H1 (cell line): ENCODE results near the gene RNF26. TPM values are rescaled to one million over a fixed set of nuclear protein-coding genes. Genes with fewer than 3 reads are reported as not detected.

ENCODE experiments used
- SIN3A ChIP-seq, 2 experiments: IDR thresholded peaks in 1 of 2; conservative IDR thresholded peaks in 1 of 2; 2 replicates each; pipeline ENCODE4 v1.6.1; 2011 to 2012; ENCODE audit warnings: low read length in 2 of 2, improper control_type of control experiment in 1 of 2, low read depth in 1 of 2, mild to moderate bottlenecking in 1 of 2
- SP2 ChIP-seq: IDR thresholded peaks from 2 replicates; pipeline ENCODE4 v1.6.1; 2012; ENCODE audit warnings: mild to moderate bottlenecking, low read length, inconsistent platforms
- polyA plus RNA-seq, 7 experiments: library from polyadenylated mRNA; depleted of rRNA in 3 of 7; stranded (reverse) in 5 of 7; unstranded in 2 of 7; fragments of >200 nt in 5 of 7; fragments of 200-250 nt in 2 of 7; gene quantifications; 1 replicate in 5 of 7; 2 replicates in 1 of 7; 4 replicates in 1 of 7; pipeline versions ENCODE4 v1.2.1 to v1.2.3, GENCODE V29; 2011 to 2013; ENCODE audit warnings: missing spikeins in 2 of 7, mixed read lengths in 2 of 7
- total RNA-seq: library from RNA; stranded (reverse); fragmentation: NEBNext Ultra II Directional; extraction: Animal tissue kit (Norgen Biotek cat#: 25700); gene quantifications from 2 replicates; pipeline ENCODE4 v1.2.1, GENCODE V29; 2021

The RNF26 gene
- total and polyA plus RNA-seq, 2 of the 8 experiments (the other 6 are each of a cell fraction or from before 2014, with no cell fraction given), result 82.7 to 84.0 TPM

GRCh38 chr11:119380160-119380826 lies 46.0 kb downstream of the RNF26 start (continued):
- no peak for TF ChIP-seq SIN3A (conservative IDR thresholded peaks at IDR 0.05 in 1 of 2, IDR thresholded peaks at IDR 0.05 in 1 of 2; ENCODE audit: low read depth in 1 of 2, low read length in 2 of 2)
- no peak for TF ChIP-seq SP2
